NOMO-1 (cell line): ENCODE measurements around the gene MICALL2.

Experiments
- DNase-seq, 2 experiments: peaks; one replicate each; lab custom pipeline; 2025; ENCODE audit not compliant: unreplicated experiment in 2 of 2; lab: John Stamatoyannopoulos, UW

MICALL2 gene

DNA sequence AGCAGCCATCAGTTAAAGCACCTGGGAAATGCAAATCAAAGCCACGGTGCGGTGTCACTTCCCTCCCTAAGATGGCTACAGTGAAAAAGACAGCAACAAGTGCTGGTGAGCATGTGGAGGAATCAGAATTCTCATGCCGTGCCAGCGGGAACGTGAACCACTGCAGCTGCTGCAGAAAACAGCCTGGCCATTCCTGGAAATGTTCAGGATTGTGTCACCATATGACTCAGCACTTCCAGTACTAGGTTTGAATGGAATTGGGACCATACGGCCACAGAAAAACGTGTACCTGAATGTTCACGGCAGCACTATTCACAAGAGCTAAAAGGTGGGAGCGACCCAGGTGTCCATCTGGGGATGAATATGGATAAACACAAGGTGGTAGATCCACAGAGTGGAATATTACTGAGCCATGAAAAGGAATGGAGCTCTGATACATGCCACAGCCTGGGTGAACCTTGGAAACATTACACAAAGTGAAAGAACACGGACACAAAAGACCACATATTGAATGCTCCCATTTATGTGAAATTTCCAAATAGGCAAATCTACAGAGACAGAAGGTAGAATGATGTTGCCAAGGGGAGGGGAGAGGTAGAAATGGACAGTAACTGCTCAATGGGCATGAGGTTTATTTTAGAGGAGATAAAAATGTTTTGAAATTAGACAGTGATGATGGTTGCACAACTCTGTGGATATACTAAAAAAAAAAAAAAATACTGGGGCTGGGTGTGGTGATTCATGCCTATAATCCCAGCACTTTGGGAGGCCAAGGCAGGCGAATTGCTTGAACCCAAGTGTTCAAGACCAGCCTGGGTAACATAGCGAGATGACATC lies 61.6 kb downstream of the MICALL2 start:
- no peak for DNase-seq

DNA sequence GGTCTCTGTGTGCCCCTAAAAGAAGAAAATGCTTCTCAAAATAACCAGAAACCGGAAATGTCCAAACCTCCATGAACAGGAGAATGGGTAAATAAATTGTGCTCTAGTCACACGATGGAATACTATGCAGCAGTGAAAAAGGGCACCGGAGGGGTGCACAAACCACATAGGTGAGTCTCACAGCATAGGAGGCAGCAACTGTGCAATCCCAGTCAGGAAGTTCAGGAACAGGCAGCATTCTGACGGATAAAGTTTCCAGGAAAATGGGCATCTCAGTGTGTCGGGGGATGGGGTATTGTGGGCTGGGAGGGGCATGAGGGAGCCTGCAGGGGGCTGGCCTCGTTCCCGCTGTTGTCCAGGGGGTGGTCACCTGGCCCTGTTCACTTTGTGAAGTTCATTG lies 63.1 kb downstream of the MICALL2 start:
- DNase-seq: no peak

DNA sequence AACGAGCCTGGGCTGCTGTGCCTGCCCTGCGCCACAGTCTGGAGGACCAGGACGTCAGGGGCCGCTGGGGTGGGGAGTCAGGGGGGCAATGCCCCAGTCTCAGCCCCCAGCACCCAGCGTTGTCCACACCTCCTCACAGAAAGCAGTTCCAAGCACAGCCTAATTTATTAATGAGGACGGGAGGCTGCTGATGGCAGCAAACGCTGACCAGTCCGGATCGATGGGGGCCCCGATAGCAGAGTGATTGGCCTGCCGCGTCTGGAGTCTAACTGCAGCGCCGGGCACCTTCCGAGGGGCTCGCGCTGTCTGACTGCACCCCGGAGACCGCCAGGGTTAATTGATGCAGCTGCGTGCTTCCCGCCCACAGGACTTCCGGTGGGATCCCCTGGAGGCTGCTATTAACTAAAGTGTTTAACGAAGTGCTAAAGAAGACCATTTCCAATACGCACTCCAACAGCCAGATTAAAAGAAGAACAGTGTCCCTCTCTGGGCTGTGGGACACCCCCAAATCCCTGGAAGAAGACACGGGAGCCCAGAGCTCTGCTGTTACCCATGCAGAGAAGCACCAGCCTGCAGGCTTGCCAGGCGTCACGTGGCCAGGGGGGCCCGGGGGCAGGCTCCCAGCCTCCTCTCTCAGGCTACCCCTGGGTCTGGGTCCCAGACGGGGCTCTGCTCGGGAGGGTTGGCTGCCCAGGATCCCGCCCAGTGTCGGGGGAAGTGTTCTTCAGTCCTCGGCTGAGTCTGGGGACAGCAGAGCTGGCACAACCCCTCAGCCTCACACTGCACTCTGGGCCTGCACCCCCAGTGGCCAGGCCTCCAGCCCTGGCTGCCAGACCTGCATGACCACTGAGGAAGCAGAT lies 63.8 kb downstream of the MICALL2 start:
- DNase-seq: no peak

DNA sequence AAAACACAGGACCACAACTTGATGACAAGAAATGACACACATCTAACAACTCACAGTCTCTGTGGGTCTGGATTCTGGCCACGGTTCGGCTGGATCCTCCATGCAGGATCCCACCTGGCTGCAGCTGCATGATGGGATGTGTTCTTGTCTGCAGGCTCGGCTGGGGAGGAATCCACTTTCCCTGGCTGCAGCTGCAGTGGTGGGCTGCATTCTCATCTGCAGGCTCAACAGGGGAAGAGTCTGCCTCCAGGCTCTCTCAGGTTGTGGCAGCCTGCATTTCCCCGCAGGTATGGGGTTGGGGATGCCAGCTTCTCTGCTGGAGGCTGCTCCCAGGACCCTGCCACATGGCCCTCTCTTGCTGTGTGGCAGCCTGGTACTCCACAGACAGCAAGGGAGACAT lies 64.9 kb downstream of the MICALL2 start:
- DNase-seq: no peak

DNA sequence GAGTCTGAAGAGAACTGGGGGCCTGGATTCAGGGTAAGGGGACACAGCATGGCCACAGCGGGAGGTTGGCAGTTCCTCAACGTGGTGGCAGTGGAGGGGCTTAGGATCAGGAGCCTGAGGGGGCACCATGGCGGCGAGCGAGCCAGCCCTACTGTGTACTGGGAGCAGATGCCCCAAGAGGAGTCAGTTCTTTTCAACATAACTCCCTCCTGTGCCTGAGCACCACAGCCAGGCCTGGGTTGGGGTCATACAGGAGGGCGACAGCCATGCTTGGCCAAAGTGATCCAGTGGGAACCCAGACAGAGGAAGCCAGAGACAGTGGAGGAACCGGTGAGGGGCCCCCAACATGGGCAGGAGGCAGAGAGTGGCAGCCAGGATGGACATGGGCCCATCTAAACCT lies 65.8 kb downstream of the MICALL2 start:
- no peak for DNase-seq

DNA sequence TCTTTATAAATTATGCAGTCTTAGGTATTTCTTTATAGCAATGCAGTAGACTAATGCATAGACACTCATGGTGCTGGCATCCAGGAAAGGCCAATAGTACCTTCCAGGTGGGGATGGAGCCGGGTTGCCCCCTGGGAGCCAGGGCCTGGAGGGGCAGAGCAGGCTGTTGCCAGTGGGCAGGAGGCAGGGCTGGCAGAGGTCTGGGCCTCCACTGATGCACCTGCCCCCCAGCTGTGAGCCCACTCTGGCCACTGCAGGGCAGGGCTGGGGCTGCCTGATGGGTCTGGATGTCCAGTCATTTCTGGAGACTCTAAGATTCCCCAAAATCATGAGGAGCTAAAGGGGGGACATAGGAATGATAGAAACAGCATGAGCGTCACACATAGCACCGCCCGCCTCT lies 66.7 kb downstream of the MICALL2 start:
- DNase-seq: no peak

DNA sequence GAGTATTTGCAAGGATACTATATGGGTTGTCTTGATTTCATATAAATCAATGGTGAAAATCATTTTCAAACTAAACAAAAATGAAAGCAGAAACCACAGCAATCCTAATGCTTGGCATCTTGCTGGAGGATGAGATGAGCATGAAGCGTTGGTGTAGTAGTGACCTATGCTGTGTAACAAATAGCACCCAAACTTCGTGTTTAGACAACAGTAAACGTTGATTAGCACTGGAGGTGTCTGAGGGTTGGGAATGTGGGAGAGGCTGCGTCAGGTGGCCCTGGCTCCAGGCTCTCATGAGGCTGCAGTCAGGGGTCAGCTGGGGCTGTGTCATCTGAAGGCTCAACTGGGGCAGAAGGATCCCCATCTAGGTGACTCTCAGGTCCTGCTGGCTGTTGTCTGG lies 67.8 kb downstream of the MICALL2 start:
- DNase-seq: no peak

DNA sequence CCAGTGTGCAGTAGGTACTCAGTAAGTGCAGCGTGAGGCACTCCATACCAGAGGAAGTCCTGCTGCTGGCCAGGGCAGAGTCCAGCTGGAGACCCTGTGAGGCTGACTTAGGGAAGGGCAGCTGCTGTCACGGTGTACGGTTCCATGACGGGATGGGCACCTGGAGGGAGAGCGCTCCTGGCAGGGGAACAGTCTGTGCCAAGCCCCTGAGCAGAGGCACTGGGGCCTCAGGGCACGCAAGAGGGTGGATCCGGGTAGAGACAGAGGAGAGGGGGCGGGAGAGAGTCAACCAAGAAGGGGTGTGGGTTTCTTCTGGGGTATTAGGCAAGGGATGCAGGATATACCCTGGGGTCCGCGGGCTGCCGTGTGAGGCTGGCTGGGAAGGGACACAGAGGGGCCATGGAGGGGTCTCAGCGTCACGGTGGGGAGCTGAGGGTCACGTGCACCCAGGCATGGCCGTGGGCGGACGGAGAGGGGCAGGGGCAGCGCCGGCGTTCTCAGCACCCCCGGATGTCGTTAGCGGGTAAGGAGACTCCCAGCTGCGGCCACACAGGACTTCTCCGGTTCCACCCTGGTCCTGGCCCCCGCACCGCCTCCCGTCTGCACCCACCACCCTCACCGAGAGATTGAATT lies 70.5 kb downstream of the MICALL2 start:
- no peak for DNase-seq

DNA sequence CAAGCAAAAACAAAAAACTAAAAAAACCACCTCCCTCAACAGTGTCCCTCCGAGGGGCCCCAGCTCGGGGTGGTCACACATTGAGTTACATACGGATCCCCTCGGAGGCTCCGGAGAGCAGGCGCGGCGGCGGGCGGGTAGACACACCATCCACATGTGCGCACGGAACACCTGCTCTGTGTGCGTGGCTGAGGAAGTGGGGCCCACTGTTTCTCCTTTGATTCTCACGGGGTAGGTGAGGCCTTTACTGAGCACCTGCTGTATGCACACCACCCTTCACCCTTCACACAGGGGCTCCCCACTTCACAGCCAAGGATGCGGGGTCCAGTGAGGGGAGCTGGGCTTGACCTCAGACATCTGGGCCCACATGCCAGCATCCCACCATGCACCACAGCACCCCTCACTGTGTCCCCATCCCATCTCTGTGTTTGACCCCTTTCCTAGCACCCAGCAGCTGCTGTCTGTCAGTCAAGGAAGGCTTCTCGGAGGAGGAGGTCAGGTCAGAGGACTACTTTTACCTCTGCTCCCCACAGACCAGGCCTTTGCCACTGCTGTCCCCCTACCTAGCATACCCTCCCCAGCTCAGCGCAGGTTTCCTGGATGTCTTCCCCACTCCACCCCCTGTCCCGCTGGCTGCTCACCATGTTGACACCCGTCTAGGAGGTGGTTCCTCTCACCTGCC lies 71.1 kb downstream of the MICALL2 start:
- no peak for DNase-seq

DNA sequence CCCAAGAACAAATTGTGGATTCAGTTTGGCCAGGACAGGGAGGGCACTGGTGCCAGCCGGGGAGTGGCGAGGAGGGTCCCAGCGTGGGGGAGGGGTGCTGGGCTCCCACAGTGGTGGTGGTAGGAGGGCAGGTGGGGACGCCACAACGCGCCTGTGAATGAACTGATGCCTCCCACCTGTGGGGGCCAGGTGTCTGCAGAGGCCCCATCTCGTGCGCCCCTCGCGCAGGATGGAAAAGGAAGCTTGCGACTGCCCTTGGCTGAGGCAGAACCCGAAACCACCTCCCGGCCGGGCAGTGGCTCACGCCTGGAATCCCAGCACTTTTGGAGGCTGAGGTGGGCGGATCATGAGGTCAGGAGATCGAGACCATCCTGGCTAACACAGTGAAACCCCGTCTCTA lies 72.0 kb downstream of the MICALL2 start:
- DNase-seq: no peak

DNA sequence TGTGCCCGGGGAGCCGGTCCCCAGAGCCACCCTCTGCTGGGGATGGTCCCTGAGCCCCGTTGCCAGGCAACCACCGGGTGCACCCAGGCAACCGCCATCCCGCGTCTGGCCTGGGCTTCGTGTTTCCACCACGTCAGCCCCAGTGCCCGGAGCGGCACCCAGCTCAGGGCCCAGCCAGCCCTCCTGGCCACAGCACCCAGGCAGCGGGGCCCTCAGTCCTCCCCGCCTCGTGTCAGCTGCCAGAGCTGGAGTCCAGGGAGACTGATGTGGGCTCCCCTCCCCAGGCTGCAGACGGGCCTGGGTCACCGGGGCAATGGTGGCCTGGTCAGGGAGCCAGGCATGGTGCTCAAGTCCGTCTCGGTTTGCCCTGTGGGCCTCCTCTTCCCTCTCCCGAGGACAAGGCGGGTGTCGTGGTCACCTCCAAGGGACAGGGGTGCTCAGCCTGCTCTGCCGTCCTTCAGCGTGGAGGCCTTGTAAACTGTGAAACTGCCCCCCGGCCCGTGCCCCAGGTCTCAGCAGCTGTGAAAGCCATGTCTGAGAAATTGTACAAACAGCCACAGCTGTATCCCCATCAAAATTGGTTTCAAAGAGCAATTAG lies 72.5 kb downstream of the MICALL2 start:
- DNase-seq: no peak

DNA sequence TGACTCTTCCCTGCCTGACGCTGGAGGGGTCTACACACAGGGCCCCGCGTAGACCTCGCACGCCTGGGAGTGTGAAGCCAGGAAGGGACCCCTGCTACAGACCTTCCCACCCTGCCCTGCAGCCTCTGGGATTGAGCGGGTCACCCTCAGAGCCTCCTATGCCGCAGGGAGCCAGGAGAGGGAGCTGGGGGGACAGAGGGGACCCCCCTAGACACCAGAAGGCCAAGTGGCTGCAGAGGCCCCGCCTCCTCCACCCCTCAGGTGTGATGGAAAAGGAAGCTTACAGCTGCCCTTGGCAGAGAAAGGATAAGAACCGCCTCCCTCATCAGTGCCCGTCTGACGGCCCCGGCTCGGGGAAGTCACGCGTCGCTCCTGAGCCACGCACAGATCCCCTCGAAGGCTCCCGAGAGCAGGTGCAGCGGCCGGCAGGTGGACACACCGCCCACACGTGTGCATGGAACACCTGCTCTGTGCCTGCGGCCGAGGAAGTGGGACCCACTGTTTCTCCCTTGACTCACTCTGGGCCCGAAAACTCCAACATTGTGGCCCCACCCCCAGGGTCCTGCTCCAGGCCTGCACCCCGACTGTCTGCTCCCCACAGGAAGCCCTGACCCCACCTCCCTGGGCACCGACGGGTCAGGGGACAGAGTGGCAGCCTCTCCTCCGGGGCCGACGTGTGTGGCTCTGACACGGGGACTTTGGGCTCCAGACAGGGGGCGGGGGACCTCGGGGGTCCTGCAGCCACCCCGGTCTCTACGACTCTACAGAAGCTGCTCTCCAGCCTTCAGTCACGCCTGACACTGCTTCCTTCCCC lies 73.3 kb downstream of the MICALL2 start:
- DNase-seq: no peak

DNA sequence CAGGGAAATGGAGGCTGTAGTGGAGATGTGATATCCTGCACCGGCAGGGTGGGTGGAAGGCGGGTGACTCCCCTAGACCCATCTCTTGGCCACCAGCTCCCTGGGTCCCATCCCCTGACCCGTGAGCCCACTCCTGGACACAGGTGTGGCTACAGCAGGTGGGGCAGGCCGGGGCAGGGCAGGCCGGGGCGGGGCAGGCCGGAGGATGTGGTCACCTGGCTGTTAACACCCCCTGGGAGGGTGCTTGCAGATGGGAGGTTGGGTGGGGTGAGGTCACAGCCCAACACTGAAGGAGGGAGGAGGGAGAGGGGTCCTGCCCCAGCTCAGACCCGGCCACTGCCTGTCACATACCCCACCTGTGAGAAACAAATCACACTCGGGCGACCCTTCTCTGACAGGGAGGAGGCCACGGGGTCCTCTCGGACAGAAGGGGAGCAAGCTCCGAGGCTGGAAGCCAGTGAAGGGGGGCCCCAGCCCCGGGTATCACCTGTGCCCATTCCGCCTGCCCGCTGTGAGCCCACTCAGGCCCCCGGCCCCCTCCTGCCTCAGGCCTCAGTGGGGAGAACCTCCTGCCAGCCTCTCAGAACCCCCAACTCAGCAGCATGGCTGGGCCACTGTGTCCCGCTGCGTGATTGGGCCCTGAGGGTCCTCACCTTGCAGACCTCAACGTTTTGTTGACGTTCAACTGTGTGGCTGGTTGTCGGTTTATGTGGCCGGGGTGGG lies 74.0 kb downstream of the MICALL2 start:
- DNase-seq: no peak
